Effector memory CD8-positive, alpha-beta T cell (primary cell): Measurements from ENCODE around the gene CLSTN2.

Experiments
- ATAC-seq: fragments of 150-1000 bp; cut with Tn5 transposase; replicated peaks from 2 replicates; pipeline ENCODE4 v1.10.0; 2021; ENCODE audit warnings: mild to moderate bottlenecking, moderate library complexity
- DNase-seq, 3 experiments: peaks; one replicate each; pipeline ENCODE4 v3.0.0; 2021
- H3K27ac Mint-ChIP-seq, 2 donors: one replicate each; pipeline ENCODE4 v1.8.0; 2022; ENCODE audit warnings: mild to moderate bottlenecking in 2 of 2, mixed read lengths in 2 of 2, moderate library complexity in 2 of 2
- H3K27me3 Mint-ChIP-seq, 2 donors: one replicate each; pipeline ENCODE4 v1.8.0; 2022; ENCODE audit warnings: mixed read lengths in 2 of 2
- H3K36me3 Mint-ChIP-seq: one replicate; pipeline ENCODE4 v1.8.0; 2022; ENCODE audit warnings: mild to moderate bottlenecking, moderate library complexity, mixed read lengths; ENCODE audit not compliant: insufficient read depth
- H3K4me1 Mint-ChIP-seq, 2 donors: one replicate each; pipeline ENCODE4 v1.8.0; 2022; ENCODE audit warnings: low read depth in 2 of 2, mixed read lengths in 2 of 2
- H3K4me3 Mint-ChIP-seq, 2 donors: one replicate each; pipeline ENCODE4 v1.8.0; 2022; ENCODE audit warnings: mild to moderate bottlenecking in 2 of 2, mixed read lengths in 2 of 2, moderate library complexity in 2 of 2
- H3K9me3 Mint-ChIP-seq, 2 donors: one replicate each; pipeline ENCODE4 v1.8.0; 2022; ENCODE audit warnings: mixed read lengths in 2 of 2

CLSTN2 gene

DNA sequence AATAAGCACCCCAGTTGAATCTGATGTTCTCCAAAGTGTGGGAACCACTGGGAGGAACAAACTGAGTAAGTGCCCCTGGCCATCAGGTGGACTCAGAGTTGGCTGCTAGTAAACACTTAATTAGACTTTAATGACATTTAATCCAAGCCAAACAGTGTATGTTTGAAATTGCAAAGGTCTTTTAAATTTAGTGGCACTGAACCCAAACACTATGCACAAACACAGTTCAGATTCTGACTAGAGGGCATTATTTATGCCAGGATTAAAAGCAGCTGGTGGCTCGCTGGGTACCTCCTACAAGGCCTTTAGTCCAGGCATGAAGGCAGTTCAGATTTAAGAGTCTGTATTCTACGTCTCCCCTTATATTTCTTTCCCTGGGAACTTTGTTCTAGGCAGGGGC lies 264.8 kb downstream of the CLSTN2 start:
- no peaks in the 10 kb centered on the region for H3K36me3 Mint-ChIP-seq
- no peak for DNase-seq
- H3K27me3 Mint-ChIP-seq, result peaks cover 6 to 8% of the 10 kb centered on the region in 2 donors
- ATAC-seq, result no peak
- no peak overlapping the region for H3K4me3 Mint-ChIP-seq
- H3K27ac Mint-ChIP-seq, result no peak overlapping the region
- no peaks in the 10 kb centered on the region for H3K4me1 Mint-ChIP-seq
- H3K9me3 Mint-ChIP-seq, result peaks cover 0 to 8% of the 10 kb centered on the region in 2 donors

- Mint-ChIP-seq H3K27me3 (no peaks in the 10 kb centered on the region), H3K36me3 (no peaks in the 10 kb centered on the region)
These were observed 268.5 kb downstream of the CLSTN2 start for GRCh38 chr3:140203510-140203909.

DNA sequence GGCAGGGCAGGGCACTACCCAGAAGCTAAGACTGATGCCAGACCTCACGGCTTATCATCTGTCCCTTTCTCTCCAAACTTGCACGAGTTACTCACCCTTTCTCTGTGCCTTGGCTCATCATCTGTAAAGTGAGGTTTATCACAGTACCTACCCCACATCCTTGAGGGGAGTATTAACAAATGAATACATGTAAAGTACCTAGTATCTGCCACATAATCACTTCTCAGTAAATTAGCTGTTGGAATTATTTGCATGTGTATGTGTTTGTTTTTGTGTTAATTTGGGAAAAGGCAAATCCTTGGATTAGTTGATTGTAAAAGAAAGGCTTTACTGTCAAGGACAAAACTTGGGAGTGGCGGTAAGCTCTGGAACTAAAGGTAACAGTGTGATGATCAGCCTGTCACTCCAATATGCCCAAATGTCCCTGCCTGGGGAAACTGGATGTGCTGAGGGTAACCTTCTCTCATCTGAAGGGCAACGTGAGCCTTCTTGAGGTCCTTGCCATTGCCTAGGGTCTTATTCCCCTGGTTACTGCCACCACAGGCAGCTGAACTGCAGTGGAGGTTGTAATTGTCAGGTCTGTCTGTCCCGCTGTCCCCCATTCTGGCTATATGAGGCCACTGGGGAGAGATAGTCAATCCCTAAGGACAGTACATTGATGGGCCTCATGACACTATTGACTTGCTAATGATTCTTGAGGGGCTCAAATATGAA lies 269.4 kb downstream of the CLSTN2 start:
- no peak for ATAC-seq
- H3K36me3 Mint-ChIP-seq, result no peaks in the 10 kb centered on the region
- no peak overlapping the region for H3K4me3 Mint-ChIP-seq
- no peak overlapping the region for H3K27ac Mint-ChIP-seq
- H3K4me1 Mint-ChIP-seq, result no peaks in the 10 kb centered on the region
- H3K9me3 Mint-ChIP-seq, result peaks cover 0 to 8% of the 10 kb centered on the region in 2 donors
- no peak for DNase-seq
- no peaks in the 10 kb centered on the region for H3K27me3 Mint-ChIP-seq

More at GRCh38 chr3:140203510-140203909, 268.5 kb downstream of the CLSTN2 start:
- H3K27ac Mint-ChIP-seq, result no peak overlapping the region
- H3K4me1 Mint-ChIP-seq, result no peaks in the 10 kb centered on the region
- H3K4me3 Mint-ChIP-seq, result no peak overlapping the region
- H3K9me3 Mint-ChIP-seq, result peaks cover 0 to 8% of the 10 kb centered on the region in 2 donors
- DNase-seq (no peak), ATAC-seq (no peak)

GRCh38 chr3:140205598-140205997 lies 270.6 kb downstream of the CLSTN2 start:
- no peaks in the 10 kb centered on the region for H3K4me1 Mint-ChIP-seq
- H3K9me3 Mint-ChIP-seq, result peaks cover 0 to 7% of the 10 kb centered on the region in 2 donors
- H3K4me3 Mint-ChIP-seq, result no peak overlapping the region
- no peak for ATAC-seq
- H3K27me3 Mint-ChIP-seq, result no peaks in the 10 kb centered on the region
- no peak for DNase-seq
- H3K36me3 Mint-ChIP-seq, result no peaks in the 10 kb centered on the region
- no peak overlapping the region for H3K27ac Mint-ChIP-seq

GRCh38 chr3:140206196-140207040 lies 271.4 kb downstream of the CLSTN2 start:
- H3K36me3 Mint-ChIP-seq, result no peaks in the 10 kb centered on the region
- ATAC-seq (no peak), DNase-seq (no peak)
- H3K4me1 Mint-ChIP-seq, result no peaks in the 10 kb centered on the region
- H3K9me3 Mint-ChIP-seq, result no peaks in the 10 kb centered on the region
- H3K27me3 Mint-ChIP-seq, result no peaks in the 10 kb centered on the region
- no peak overlapping the region for H3K4me3 Mint-ChIP-seq
- H3K27ac Mint-ChIP-seq, result no peak overlapping the region

DNA sequence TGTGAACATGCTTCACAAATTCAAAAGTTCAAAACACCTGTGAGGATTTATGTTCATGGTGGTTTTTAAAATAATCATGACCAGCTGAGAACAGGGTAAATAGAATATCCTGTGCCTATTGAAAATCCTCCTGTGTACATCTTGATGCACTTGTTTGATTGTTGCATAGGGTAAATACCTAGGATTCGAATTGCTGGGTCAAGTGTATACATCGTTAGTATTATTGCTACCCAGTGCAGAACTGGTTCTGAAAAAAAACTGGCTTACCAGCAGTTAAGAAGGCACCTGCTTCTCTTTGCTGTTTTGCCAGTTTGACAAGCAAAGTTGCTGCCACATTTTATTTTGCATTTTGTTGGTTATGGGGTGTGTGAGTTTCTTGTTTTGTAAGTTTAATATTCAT lies 272.6 kb downstream of the CLSTN2 start:
- Mint-ChIP-seq H3K27ac (no peak overlapping the region), H3K4me3 (no peak overlapping the region), H3K4me1 (no peaks in the 10 kb centered on the region), H3K9me3 (no peaks in the 10 kb centered on the region), H3K36me3 (no peaks in the 10 kb centered on the region), H3K27me3 (no peaks in the 10 kb centered on the region)
- no peak for ATAC-seq
- DNase-seq, result no peak

GRCh38 chr3:140216249-140216648 lies 281.3 kb downstream of the CLSTN2 start:
- H3K36me3 Mint-ChIP-seq, result no peaks in the 10 kb centered on the region
- H3K27me3 Mint-ChIP-seq, result peaks cover 0 to 6% of the 10 kb centered on the region in 2 donors
- DNase-seq, result no peak
- H3K4me1 Mint-ChIP-seq, result no peaks in the 10 kb centered on the region
- H3K4me3 Mint-ChIP-seq, result no peak overlapping the region
- no peak for ATAC-seq
- H3K9me3 Mint-ChIP-seq, result peaks cover 0 to 2% of the 10 kb centered on the region in 2 donors
- no peak overlapping the region for H3K27ac Mint-ChIP-seq

DNA sequence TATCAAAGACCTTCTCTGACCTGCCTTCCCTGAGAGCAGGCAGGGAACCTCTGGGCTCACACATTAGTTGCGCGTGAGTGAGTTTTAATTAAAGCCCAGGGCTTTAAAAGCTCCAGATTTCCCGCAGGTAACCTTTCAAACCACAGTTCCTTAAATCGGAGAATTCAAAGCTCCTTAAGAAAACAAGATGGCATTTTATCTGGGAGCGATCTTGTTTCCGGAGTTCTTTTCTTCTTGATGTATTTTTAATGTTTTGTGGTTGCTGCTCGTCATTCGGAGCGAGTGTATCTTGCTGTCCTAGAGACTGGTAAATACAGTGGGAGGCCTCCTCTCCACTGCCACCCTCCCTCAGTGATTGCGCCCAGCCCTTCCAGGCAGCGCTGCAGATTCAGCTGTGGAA lies 284.3 kb downstream of the CLSTN2 start:
- ATAC-seq (no peak), DNase-seq (no peak)
- Mint-ChIP-seq H3K4me3 (no peak overlapping the region), H3K27ac (no peak overlapping the region), H3K27me3 (peaks cover 0 to 6% of the 10 kb centered on the region in 2 donors), H3K9me3 (peaks cover 0 to 2% of the 10 kb centered on the region in 2 donors), H3K36me3 (peaks cover 3% of the 10 kb centered on the region), H3K4me1 (no peaks in the 10 kb centered on the region)

DNA sequence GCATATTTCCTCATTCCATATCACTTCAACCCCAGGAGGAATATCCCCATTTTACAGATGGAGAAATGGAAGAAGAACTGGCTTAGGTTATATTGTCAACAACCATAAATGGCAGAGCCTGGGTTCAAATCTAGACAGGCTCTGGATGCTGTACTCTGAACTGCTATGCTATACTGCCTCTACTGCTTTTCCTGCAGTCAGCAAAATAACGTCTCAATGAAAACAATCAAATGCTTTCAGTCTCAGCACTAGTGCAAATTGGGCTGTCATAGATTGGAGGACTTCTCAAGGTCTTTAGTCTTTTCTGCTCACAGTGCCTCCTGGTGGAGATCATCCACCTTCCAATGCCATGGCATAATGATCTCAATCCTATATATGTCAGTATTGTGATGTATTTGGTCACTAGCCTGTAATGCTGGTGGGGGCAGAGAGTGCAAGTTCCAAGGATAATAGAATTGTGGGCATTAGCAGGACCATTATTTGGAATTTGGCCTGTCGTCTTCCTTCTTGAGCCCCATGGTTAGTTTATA lies 285.0 kb downstream of the CLSTN2 start:
- Mint-ChIP-seq H3K36me3 (peaks cover 3% of the 10 kb centered on the region), H3K4me1 (no peaks in the 10 kb centered on the region), H3K27me3 (peaks cover 0 to 6% of the 10 kb centered on the region in 2 donors), H3K27ac (no peak overlapping the region), H3K9me3 (peaks cover 0 to 2% of the 10 kb centered on the region in 2 donors), H3K4me3 (no peak overlapping the region)
- ATAC-seq (no peak), DNase-seq (no peak)

- Mint-ChIP-seq H3K27ac (no peak overlapping the region), H3K4me3 (no peak overlapping the region), H3K36me3 (peaks cover 3% of the 10 kb centered on the region), H3K27me3 (peaks cover 0 to 6% of the 10 kb centered on the region in 2 donors), H3K9me3 (peaks cover 4% of the 10 kb centered on the region in 2 donors), H3K4me1 (no peaks in the 10 kb centered on the region)
- DNase-seq (no peak), ATAC-seq (no peak)
These were observed 288.2 kb downstream of the CLSTN2 start for GRCh38 chr3:140223197-140223596.

GRCh38 chr3:140223631-140224030 lies 288.6 kb downstream of the CLSTN2 start:
- Mint-ChIP-seq H3K4me3 (no peak overlapping the region), H3K9me3 (peaks cover 7 to 8% of the 10 kb centered on the region in 2 donors), H3K27ac (no peak overlapping the region), H3K4me1 (no peaks in the 10 kb centered on the region), H3K27me3 (peaks cover 0 to 2% of the 10 kb centered on the region in 2 donors), H3K36me3 (peaks cover 3% of the 10 kb centered on the region)
- ATAC-seq (no peak), DNase-seq (no peak)

GRCh38 chr3:140224307-140224706 lies 289.3 kb downstream of the CLSTN2 start:
- Mint-ChIP-seq H3K36me3 (peaks cover 3% of the 10 kb centered on the region), H3K4me1 (no peaks in the 10 kb centered on the region), H3K9me3 (peaks cover 9 to 11% of the 10 kb centered on the region in 2 donors), H3K4me3 (no peak overlapping the region), H3K27me3 (no peaks in the 10 kb centered on the region), H3K27ac (no peak overlapping the region)
- no peak for ATAC-seq
- DNase-seq, result no peak

DNA sequence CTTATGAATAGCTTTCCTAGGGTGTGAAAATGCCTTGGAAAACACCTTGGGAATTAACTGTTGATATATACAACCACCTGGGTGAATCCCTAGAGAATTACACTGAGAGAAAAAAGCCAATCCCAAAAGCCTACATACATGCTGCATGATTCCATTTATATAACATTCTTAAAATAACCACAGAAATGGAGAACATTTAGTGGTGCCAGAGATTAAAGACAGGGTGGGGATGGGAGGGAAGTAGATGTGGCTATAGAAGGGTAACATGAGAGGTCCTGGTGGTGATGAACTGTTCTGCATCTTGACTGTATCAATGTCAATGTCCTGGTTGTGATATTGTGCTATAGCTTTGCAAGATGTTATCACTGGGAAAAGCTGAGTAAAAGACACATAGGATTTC lies 291.0 kb downstream of the CLSTN2 start:
- Mint-ChIP-seq H3K36me3 (peaks cover 3% of the 10 kb centered on the region), H3K27ac (no peak overlapping the region), H3K27me3 (no peaks in the 10 kb centered on the region), H3K9me3 (peaks cover 7 to 17% of the 10 kb centered on the region in 2 donors), H3K4me1 (no peaks in the 10 kb centered on the region), H3K4me3 (no peak overlapping the region)
- ATAC-seq (no peak), DNase-seq (no peak)
